Fibroblast of the aortic adventitia (primary cell): ENCODE results near the gene MORC3. TPM values are rescaled to one million over a fixed set of nuclear protein-coding genes. Genes with fewer than 3 reads are reported as not detected.
"Not testable (repeated sequence)": the region's sequence is repeated elsewhere in the genome, so short reads cannot be mapped to it uniquely, and the experiment has no call there.

Experiments used
- DNase-seq: peaks from one replicate; pipeline ENCODE4 v3.0.0-alpha.2; 2010; ENCODE audit warnings: low read depth
- H3K4me3 ChIP-seq: 2 replicates; pipeline ENCODE4 v1.5.1; 2011; ENCODE audit warnings: low read depth, mild to moderate bottlenecking, control low read depth, low read length, moderate library complexity
- total RNA-seq: library from RNA; depleted of rRNA; stranded (reverse); fragments of >200 nt; gene quantifications from 2 replicates; pipeline ENCODE4 v1.2.3, GENCODE V29; 2012; ENCODE audit warnings: low replicate concordance
- TF ChIP-seq, protein P1 (sequence below): IDR thresholded peaks from 2 replicates; pipeline ENCODE4 v1.5.1; 2011; ENCODE audit warnings: mild to moderate bottlenecking, low read length, control low read depth, inconsistent platforms; ENCODE audit not compliant: insufficient read depth

Gene MORC3, protein sequence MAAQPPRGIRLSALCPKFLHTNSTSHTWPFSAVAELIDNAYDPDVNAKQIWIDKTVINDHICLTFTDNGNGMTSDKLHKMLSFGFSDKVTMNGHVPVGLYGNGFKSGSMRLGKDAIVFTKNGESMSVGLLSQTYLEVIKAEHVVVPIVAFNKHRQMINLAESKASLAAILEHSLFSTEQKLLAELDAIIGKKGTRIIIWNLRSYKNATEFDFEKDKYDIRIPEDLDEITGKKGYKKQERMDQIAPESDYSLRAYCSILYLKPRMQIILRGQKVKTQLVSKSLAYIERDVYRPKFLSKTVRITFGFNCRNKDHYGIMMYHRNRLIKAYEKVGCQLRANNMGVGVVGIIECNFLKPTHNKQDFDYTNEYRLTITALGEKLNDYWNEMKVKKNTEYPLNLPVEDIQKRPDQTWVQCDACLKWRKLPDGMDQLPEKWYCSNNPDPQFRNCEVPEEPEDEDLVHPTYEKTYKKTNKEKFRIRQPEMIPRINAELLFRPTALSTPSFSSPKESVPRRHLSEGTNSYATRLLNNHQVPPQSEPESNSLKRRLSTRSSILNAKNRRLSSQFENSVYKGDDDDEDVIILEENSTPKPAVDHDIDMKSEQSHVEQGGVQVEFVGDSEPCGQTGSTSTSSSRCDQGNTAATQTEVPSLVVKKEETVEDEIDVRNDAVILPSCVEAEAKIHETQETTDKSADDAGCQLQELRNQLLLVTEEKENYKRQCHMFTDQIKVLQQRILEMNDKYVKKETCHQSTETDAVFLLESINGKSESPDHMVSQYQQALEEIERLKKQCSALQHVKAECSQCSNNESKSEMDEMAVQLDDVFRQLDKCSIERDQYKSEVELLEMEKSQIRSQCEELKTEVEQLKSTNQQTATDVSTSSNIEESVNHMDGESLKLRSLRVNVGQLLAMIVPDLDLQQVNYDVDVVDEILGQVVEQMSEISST
- 19.5 and 38.1 TPM in 2 replicates for total RNA-seq

DNA sequence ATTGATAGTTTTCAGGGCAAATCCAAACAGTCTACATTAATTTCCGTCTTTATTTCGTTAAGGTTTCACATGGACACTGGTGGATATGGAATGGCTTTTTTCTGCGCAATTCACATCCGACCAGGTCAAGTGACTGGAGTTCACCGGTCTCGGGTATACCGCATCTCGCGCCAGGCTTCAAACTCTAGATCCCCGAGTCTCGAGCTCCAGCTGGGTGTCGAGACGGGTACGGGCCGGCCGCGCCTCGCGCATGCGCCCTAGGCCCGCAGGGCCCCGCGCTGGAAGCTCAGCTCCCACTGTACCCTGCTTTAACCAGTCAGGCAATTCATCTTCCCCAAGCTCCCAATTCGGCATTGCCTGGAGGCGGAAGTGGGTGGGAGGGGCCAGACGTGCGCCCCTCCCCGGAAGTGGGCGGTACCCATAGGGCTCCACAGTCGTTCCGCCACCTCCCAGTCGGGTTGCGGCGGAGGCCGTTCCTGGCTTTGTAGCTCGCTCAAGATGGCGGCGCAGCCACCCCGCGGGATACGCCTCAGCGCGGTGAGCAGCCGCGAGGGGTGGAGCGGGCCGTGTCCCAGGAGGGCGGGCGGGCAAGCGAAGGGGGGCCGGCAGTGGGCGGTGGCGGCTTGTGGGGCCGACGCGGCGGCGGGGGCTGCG lies at the start of gene MORC3:
Gene MORC3 (plus strand): TSS at position 431 of the 654 bp plus-strand sequence. CDS start 68 bp downstream, at position 499.
- peak; percentile 99 for DNase-seq
- H3K4me3 ChIP-seq, result peak within 1 kb of the TSS; percentile 89
- TF ChIP-seq, protein P1, sequence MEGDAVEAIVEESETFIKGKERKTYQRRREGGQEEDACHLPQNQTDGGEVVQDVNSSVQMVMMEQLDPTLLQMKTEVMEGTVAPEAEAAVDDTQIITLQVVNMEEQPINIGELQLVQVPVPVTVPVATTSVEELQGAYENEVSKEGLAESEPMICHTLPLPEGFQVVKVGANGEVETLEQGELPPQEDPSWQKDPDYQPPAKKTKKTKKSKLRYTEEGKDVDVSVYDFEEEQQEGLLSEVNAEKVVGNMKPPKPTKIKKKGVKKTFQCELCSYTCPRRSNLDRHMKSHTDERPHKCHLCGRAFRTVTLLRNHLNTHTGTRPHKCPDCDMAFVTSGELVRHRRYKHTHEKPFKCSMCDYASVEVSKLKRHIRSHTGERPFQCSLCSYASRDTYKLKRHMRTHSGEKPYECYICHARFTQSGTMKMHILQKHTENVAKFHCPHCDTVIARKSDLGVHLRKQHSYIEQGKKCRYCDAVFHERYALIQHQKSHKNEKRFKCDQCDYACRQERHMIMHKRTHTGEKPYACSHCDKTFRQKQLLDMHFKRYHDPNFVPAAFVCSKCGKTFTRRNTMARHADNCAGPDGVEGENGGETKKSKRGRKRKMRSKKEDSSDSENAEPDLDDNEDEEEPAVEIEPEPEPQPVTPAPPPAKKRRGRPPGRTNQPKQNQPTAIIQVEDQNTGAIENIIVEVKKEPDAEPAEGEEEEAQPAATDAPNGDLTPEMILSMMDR, result no peak

DNA sequence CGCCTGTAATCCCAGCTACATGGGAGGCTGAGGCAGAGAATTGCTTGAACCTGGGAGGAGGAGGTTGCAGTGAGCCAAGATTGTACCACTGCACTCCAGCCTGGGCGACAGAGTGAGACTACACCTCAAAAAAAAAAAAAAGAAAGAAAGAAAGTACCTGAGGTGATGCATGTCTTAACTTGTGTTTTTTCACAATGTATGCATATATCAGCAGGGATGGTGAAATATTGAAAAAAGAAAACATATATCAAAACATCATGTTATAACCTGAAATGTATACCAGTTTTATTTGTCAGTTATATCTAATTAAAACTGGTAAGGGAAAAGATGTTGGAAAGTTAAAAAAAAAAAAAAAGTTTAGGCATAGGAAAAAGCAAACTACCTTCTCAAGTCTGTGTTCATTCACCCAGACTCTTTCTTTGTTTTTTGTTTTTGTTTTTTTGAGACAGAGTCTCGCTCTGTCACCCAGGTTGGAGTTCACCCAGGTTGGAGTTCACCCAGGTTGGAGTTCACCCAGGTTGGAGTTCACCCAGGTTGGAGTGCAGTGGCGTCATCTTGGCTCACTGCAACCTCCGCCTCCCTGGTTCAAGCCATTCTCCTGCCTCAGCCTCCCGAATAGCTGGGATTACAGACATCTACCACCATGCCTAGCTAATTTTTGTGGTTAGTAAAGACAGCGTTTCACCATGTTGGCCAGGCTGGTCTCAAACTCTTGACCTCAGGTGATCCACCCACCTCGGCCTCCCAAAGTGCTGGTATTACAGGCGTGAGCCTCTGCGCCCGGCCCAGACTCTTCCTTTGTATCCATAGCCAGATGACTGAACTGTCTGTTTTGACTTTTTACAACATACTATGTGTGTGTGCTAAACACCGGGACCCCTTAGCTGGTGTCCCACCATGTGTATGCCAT lies 49.0 kb upstream of the MORC3 start:
- not testable (repeated sequence) for H3K4me3 ChIP-seq, DNase-seq

DNA sequence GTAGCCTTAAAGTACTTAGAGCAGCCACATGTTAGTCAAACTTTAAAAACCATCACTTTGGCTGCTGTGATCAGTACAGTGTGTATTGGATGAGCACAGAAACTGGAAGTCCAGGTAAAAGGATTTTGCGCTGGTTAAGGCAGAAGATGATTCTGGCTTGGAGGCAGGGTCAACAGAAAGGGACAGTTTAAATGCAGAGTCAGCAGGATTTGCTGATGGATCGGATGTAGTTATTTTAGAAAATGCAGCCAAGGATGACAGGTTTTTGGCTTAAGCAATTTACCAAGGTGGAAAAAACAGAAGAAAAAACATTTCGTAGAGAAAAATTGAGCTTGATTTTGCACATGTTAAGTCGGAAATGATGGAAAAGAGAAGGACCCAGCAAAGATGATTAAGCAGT lies 45.9 kb upstream of the MORC3 start:
- DNase-seq, result no peak
- TF ChIP-seq, protein P1, result no peak
- no peak overlapping the region for H3K4me3 ChIP-seq

DNA sequence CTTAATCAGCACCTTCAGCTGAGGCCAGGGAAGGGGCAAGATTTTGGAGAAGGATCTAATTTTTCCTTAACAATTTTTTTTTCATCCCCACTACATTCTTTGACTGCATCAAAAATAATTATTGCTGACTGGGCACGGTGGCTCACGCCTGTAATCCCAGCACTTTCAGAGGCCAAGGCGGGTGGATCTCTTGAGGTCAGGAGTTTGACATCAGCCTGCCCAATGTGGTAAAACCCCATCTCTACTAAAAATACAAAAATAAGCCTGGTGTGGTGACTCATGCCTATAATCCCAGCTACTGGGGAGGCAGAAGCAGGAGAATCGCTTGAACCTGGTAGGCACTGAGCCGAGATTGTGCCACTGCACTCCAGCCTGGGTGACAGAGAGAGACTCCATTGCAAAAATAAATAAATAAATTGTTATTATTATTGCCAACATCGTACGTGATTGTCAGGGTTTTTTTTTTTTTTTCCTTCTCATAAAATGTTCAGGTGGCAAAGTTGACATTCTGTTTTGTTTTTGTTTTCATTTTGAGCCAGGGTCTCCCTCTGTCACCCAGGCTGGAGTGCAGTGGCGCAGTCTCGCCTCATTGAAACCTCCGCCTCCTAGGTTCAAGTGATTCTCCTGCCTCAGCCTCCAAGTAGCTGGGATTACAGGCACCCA lies 37.3 kb upstream of the MORC3 start:
- DNase-seq, result no peak
- TF ChIP-seq, protein P1, result no peak
- H3K4me3 ChIP-seq, result no peak overlapping the region

DNA sequence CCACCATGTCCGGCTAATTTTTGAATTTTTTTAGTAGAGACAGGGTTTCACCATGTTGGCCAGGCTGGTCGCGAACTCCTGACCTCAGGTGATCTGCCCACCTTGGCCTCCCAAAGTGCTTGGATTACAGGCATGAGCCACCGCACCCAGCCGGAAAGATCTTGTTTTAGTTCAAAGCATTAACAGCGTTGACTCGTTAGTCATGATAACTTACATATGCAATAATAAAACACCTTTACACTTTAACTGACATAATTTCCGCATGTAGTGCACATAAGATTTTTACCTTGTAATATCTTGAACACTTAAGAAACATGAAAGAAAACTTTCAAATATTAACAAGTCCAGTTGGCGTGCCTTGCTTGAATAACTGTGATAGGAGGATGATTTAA lies 36.8 kb upstream of the MORC3 start:
- not testable (repeated sequence) for DNase-seq

DNA sequence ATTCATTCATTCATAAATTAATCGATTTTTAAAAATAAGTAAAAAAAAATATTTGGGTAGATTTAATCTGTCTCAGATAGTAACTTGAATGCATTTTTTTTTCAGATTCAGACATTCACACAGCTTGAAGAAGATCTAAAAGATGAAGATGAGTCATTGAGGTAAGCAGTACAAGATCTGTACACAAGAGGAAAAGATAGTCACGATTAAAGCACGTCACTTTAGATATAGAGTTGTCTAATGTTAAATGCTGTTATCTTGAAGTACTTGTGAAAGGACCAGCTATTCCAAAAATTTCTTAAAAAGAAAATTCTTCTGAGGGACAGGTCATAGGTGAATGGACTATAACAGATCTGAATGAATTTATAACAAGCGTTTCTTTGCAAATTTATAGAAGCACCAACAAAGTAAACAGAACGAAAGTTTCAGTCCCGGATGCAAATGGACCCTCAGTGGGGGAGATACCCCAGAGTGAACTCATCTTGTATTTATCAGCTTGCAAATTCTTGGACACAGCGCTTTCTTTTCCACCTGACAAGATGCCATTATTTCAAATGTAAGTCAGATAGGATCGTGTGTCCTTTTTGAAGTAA lies 31.2 kb upstream of the MORC3 start:
- no peak overlapping the region for H3K4me3 ChIP-seq
- DNase-seq, result no peak
- TF ChIP-seq, protein P1, result no peak

More for the DNA sequence above, 36.8 kb upstream of the MORC3 start:
- not testable (repeated sequence) for H3K4me3 ChIP-seq
